ENCODE measurements around the gene LMF2.

- TF ChIP-seq, protein P1, sequence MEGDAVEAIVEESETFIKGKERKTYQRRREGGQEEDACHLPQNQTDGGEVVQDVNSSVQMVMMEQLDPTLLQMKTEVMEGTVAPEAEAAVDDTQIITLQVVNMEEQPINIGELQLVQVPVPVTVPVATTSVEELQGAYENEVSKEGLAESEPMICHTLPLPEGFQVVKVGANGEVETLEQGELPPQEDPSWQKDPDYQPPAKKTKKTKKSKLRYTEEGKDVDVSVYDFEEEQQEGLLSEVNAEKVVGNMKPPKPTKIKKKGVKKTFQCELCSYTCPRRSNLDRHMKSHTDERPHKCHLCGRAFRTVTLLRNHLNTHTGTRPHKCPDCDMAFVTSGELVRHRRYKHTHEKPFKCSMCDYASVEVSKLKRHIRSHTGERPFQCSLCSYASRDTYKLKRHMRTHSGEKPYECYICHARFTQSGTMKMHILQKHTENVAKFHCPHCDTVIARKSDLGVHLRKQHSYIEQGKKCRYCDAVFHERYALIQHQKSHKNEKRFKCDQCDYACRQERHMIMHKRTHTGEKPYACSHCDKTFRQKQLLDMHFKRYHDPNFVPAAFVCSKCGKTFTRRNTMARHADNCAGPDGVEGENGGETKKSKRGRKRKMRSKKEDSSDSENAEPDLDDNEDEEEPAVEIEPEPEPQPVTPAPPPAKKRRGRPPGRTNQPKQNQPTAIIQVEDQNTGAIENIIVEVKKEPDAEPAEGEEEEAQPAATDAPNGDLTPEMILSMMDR (IDR thresholded peaks at IDR 0.05), result no peak
- TF ChIP-seq, protein P2, sequence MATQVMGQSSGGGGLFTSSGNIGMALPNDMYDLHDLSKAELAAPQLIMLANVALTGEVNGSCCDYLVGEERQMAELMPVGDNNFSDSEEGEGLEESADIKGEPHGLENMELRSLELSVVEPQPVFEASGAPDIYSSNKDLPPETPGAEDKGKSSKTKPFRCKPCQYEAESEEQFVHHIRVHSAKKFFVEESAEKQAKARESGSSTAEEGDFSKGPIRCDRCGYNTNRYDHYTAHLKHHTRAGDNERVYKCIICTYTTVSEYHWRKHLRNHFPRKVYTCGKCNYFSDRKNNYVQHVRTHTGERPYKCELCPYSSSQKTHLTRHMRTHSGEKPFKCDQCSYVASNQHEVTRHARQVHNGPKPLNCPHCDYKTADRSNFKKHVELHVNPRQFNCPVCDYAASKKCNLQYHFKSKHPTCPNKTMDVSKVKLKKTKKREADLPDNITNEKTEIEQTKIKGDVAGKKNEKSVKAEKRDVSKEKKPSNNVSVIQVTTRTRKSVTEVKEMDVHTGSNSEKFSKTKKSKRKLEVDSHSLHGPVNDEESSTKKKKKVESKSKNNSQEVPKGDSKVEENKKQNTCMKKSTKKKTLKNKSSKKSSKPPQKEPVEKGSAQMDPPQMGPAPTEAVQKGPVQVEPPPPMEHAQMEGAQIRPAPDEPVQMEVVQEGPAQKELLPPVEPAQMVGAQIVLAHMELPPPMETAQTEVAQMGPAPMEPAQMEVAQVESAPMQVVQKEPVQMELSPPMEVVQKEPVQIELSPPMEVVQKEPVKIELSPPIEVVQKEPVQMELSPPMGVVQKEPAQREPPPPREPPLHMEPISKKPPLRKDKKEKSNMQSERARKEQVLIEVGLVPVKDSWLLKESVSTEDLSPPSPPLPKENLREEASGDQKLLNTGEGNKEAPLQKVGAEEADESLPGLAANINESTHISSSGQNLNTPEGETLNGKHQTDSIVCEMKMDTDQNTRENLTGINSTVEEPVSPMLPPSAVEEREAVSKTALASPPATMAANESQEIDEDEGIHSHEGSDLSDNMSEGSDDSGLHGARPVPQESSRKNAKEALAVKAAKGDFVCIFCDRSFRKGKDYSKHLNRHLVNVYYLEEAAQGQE (IDR thresholded peaks at IDR 0.05; ENCODE audit: insufficient read depth in 1 of 2, low read depth in 2 of 2, low read length in 1 of 2), result no peak
- no peak for TF ChIP-seq POLR2AphosphoS5 (IDR thresholded peaks at IDR 0.05; ENCODE audit: low read depth, low read length)
Measured at GRCh38 chr22:50550395-50550794, 42.9 kb upstream of the LMF2 start.
